ENCODE data around the gene RHBDD3. TPM values are rescaled to one million over a fixed set of nuclear protein-coding genes. Genes with fewer than 3 reads are reported as not detected.

The RHBDD3 gene
- total RNA-seq, 4 donors from 2014 or later = 14.4 to 43.5 (median 32.6) TPM

- Histone ChIP-seq H3K27me3 (peaks cover 0 to 8% of the 10 kb centered on the region in 2 donors), H3K4me3 (no peak overlapping the region), H3K4me1 (peaks cover 0 to 16% (median 7%) of the 10 kb centered on the region in 4 donors), H3K36me3 (no peaks in the 10 kb centered on the region), H3K9me3 (no peaks in the 10 kb centered on the region), H3K27ac (no peak overlapping the region)
- DNase-seq (ENCODE audit: low spot score in 2 of 2) = no peak
- TF ChIP-seq CTCF (IDR thresholded peaks at IDR 0.05) (no peak), POLR2A (IDR thresholded peaks at IDR 0.05) (no peak), EP300 (IDR thresholded peaks at IDR 0.05) (no peak)
- 88 to 96% methylated on average over 9 to 11 of the region's 11 CpGs for WGBS, 2 donors
These were observed 56.7 kb downstream of the RHBDD3 start for GRCh38 chr22:29211066-29211465.

Other genes with a start within 250 kb of the RHBDD3 start
- not detected for gene C22orf31, start 206.2 kb downstream of the RHBDD3 start, total RNA-seq
- gene KREMEN1, start 194.9 kb downstream of the RHBDD3 start, total RNA-seq = 10 to 100 TPM in 3 of 4 donors, 1 to 10 TPM in 1; 5.4 to 15.1 (median 12.9) TPM
- 1 to 10 TPM; 1.0 to 9.9 (median 3.0) TPM for gene EMID1, start 62.1 kb downstream of the RHBDD3 start, total RNA-seq
- gene EWSR1, start 287 bp upstream of the RHBDD3 start, total RNA-seq = 100 to 1,000 TPM; 174 to 211 (median 188) TPM
- 10 to 100 TPM; 30.3 to 43.5 (median 35.1) TPM for gene GAS2L1, start 38.7 kb upstream of the RHBDD3 start, total RNA-seq
- 1 to 10 TPM in 3 of 4 donors, not detected in 1; 2.2 to 6.6 (median 3.3) TPM for gene RASL10A, start 47.7 kb upstream of the RHBDD3 start, total RNA-seq
- 10 to 100 TPM; 51.3 to 93.3 (median 60.1) TPM for gene AP1B1, start 120.6 kb upstream of the RHBDD3 start, total RNA-seq
- not detected for gene RFPL1, start 170.6 kb upstream of the RHBDD3 start, total RNA-seq
- gene NEFH, start 212.2 kb upstream of the RHBDD3 start, total RNA-seq = 1 to 10 TPM in 1 of 4 donors, under 1 TPM in 2, not detected in 1; 0.30 to 1.0 (median 0.78) TPM